KBM-7 (cell line): Measurements from ENCODE around the gene IL18R1.

Experiments
- DNase-seq: peaks from one replicate; pipeline ENCODE4 v3.0.0-alpha.2; 2015
- in situ Hi-C: fragments of 300-500 bp; cut with MboI; formaldehyde crosslinking; loops from 2 replicates; pipeline ENCODE4 v1.14.3; 2020; ENCODE audit warnings: low sequenced_read_pairs, low pct_unique_long_range_greater_than_20kb, mixed read lengths

Gene IL18R1

GRCh38 chr2:102385522-102385921 is 29.9 kb downstream of the IL18R1 start:
- in situ Hi-C loops, result no loop called here
- no peak for DNase-seq

GRCh38 chr2:102386004-102386403 is 30.4 kb downstream of the IL18R1 start:
- in situ Hi-C loops, result no loop called here
- DNase-seq, result no peak

GRCh38 chr2:102386867-102387541 is 31.4 kb downstream of the IL18R1 start:
- no peak for DNase-seq
- in situ Hi-C loops, result no loop called here

DNA sequence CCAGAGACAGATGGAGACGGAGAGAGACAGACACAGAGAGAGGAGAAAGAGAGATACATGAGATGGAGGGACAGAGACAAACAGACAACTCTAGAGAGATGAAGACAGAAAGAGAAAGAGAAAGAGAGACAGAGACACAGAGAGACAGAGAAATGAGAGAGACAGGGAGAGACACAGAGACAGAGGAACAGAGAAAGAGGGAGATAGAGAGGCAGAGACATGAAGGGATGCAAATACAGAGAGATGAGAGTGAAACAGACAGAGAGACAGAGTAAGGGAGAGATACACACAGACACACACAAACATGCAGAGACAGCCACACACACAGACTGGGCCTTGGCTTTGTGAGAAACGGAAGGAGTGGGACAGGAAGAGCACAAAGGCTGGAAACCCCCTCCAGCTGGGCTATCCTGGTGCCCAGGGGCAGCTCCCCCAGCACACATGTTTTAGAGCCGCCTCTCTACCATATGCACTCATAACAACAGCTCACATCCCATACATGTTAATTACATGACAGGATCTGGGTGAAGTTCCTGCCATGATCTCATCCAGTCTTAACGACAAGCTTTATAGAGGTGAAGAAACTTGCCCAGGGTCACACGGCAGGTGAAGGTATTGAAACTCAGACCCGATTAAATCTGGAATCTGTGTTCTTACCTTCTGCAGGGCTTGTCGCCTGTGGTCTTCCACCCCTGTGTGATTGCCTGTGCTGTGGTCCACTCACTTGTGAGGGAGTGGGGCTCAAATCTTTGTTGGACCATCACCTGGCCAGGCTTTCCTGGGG is 32.4 kb downstream of the IL18R1 start:
- in situ Hi-C loops, result no loop called here
- DNase-seq, result no peak

GRCh38 chr2:102391565-102391964 is 36.0 kb downstream of the IL18R1 start:
- in situ Hi-C loops, result no loop called here
- DNase-seq, result peak; percentile 40

DNA sequence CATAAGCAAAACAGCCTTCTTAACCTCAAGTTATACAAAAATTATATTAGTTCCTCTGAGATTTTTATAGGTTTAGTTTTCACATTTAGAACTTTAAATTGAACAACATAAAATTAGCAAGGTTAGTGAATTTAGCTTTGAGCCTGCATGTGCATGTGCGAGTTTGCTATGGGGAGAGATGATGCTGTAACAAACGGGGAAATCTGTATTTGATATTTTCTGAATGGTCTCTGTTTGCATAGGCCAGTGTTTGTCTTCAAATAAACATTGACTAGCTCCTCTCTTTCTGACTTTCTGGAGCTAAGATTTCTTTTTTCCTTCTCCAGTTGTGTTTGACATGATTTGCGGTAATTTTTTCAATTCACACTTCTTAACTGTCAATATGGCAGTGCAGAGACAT is 36.5 kb downstream of the IL18R1 start:
- no peak for DNase-seq
- in situ Hi-C loops, result no loop called here

GRCh38 chr2:102392942-102393341 is 37.3 kb downstream of the IL18R1 start:
- in situ Hi-C loops, result no loop called here
- no peak for DNase-seq

GRCh38 chr2:102396012-102396411 is 40.4 kb downstream of the IL18R1 start:
- in situ Hi-C loops, result no loop called here
- DNase-seq, result no peak

GRCh38 chr2:102397209-102397608 is 41.6 kb downstream of the IL18R1 start:
- DNase-seq, result peak; percentile 41
- in situ Hi-C loops, result no loop called here

DNA sequence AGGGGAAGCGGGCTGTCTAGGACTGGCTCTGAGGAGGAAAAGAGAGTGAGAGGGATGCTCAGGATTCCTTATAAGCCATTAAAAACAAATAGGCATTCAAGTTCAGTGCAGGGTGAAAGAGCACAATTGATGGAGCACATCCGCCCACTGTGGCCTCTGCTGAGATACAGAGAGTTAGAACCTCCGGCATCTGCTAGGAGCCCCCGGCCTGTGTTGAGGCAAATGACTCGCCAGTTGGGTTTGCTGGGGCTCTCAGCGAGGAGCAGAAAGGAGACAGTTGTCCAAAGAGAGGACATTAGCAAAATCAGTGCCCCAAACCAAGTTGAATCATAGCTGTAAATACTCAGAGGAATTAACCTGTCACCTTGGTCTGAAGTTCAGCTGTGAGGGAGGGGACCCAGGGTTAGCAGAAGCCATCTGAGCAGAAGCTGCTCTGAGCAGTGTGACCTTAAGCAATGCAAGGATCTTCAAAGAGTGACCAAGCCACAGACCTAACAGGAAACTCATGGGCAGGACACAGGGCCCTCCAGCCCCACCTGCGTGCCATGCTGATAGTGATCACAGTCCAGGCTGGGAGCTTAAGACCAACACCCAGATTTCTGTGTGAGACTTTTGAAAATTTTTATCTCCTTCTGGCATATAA is 44.0 kb downstream of the IL18R1 start:
- no peak for DNase-seq
- in situ Hi-C loops, result no loop called here

DNA sequence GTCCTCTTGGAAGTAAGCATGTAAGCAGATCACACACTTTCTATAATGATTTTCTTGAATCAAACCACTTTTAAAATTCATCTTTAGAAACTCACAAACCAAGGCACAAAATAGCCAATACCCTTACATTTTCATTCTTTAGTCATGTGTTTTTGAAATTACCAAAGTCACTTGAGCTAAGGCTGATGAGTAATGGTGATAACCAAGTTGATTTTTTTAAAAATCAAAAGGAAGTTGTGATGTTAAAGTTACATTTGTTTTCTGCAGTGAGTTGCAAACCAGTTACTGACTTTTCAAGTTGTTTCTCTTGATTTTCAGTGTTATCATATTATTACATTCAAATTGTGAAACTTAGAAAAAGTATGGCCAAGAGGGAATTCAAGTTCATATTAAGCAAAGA is 45.9 kb downstream of the IL18R1 start:
- in situ Hi-C loops, result no loop called here
- no peak for DNase-seq

DNA sequence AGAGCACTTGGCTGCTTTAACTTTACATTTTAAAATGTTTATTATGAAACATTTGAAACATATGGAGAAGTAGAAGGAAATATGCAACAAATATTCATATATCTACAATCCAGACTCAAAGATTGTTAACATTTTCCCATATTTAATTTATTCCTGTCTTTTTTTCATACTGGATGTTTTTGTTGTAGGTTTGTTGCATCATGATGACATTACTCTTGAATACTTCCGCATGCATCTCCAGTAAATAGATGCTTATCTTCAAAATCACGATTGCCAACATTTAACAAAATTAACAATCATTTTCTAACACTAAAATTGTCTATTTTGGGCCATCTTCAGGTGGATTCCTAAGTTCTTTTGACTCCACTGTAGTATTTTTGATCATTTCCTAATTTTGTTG is 46.3 kb downstream of the IL18R1 start:
- in situ Hi-C loops, result no loop called here
- no peak for DNase-seq

GRCh38 chr2:102410952-102411351 is 55.4 kb downstream of the IL18R1 start:
- in situ Hi-C loops, result no loop called here
- DNase-seq, result no peak

DNA sequence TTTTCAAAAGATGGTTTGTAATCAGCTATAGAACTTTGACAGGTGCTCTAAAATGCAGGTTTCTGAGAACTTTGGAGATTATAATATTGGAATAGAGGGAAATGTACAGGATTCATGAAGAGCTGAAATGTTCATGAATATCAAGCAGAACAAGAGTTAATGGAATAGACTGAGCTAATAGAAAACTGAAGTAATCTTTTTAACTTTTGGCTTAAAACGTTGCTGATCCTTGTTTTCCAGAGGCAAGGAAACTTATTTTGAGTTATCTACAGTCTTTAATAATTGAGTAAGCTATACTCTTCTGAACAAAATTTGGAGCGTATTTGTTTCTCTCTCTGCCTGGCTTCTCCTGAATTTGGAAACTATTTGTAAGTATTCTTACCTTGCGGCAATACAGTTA is 56.6 kb downstream of the IL18R1 start:
- no peak for DNase-seq
- in situ Hi-C loops, result no loop called here

- in situ Hi-C loops, result no loop called here
- no peak for DNase-seq
These were observed 62.4 kb downstream of the IL18R1 start for GRCh38 chr2:102417946-102418345.

GRCh38 chr2:102418421-102418961 is 62.9 kb downstream of the IL18R1 start:
- in situ Hi-C loops, result no loop called here
- peak; percentile 86 for DNase-seq

GRCh38 chr2:102420290-102420689 is 64.7 kb downstream of the IL18R1 start:
- DNase-seq, result no peak
- in situ Hi-C loops, result no loop called here

DNA sequence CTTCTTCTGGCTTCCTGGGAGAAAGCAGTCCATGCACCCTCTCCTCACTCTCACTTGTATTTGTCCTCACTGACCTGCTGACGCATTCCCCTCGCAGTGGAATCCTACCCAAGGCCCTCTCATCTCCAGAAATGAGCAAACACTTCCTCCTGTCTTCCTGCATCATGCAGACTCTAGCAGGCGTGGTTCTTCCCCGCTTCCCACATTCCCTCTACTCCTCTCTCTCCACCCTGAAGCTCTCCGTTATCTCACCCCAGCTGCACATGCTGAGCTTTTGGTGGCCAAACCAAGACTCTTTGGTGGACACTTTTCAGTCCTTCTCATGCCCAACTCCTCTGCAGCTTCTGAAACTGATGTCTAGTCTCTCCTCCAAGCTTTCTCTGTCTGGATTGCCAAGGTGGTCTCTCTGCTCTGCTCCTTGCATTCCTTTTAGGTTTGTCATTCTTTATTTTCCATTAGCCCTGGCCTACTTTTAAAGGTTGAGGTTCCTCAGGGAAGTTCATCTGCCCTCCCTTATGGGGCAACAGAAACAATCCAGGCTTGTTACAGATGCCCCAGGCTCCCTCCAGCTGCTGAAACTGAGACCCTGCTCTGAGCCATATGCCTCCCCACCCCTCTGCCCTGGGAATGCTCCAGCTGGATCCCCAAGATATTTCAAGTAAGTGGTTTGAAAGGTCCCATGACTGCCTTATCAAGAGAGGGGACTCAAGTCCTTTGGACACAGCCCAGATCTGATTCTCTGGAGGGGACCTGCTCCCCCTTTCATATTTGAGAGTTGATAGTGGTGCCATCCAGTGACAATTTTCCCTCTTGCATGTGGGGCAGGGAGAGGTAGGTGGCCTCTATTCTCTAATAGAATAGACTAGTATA is 66.5 kb downstream of the IL18R1 start:
- DNase-seq, result no peak
- in situ Hi-C loops, result no loop called here

DNA sequence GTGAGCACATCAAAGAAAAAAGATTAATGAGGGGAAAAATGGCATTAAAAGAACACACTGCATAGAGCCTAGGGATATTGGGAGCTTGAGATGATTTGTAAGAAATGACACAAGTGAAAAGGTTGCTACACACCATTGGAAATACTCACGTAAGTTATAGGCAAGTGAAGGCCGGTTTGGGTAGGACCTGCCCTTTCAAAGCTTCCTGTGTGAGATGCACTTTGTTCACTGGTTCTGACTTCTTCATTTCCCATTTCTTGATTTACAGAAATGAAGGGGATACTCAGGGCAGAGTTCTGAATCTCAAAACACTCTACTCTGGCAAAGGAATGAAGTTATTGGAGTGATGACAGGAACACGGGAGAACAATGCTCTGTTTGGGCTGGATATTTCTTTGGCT is 67.3 kb downstream of the IL18R1 start, which contains the start of gene IL18RAP:
TSS of gene IL18RAP (plus strand) at position 251 of the 400 bp plus-strand sequence. CDS start at position 369, 118 bp downstream.
- in situ Hi-C loops, result no loop called here
- no peak for DNase-seq
